DOHH2 (cell line): ENCODE data around the gene PAX6.

Experiments
- H3F3A ChIP-seq: fragments of 200-600 bp; sonication (generic), shearing (Covaris generic); 2 replicates; pipeline ENCODE4 v1.6.0; 2016; ENCODE audit warnings: antibody characterized with exemption, mild to moderate bottlenecking; ENCODE audit not compliant: control insufficient read depth, insufficient read depth
- H3K27ac ChIP-seq: fragments of 200-600 bp; sonication (generic); 2 replicates; pipeline ENCODE4 v1.5.1; 2014; ENCODE audit warnings: low read depth, mild to moderate bottlenecking, low read length, moderate library complexity
- H3K27me3 ChIP-seq: fragments of 200-600 bp; sonication (generic); 2 replicates; pipeline ENCODE4 v1.6.1; 2014; ENCODE audit warnings: mild to moderate bottlenecking, low read length, mixed read lengths; ENCODE audit not compliant: control insufficient read depth
- H3K36me3 ChIP-seq: fragments of 200-600 bp; sonication (generic); 2 replicates; pipeline ENCODE4 v1.6.1; 2014; ENCODE audit warnings: mild to moderate bottlenecking, low read length, moderate library complexity, mixed read lengths; ENCODE audit not compliant: control insufficient read depth
- H3K4me1 ChIP-seq: fragments of 200-600 bp; sonication (generic); 2 replicates; pipeline ENCODE4 v1.6.1; 2014; ENCODE audit warnings: mild to moderate bottlenecking, low read length, mixed read lengths; ENCODE audit not compliant: control insufficient read depth
- H3K4me2 ChIP-seq: fragments of 200-600 bp; sonication (generic); 2 replicates; pipeline ENCODE4 v1.6.0; 2014; ENCODE audit warnings: mild to moderate bottlenecking, low read length, moderate library complexity
- H3K4me3 ChIP-seq: fragments of 200-600 bp; sonication (generic); 2 replicates; pipeline ENCODE4 v1.5.1; 2014; ENCODE audit warnings: mild to moderate bottlenecking, low read length, mixed read lengths
- H3K79me2 ChIP-seq: fragments of 200-600 bp; sonication (generic); 2 replicates; pipeline ENCODE4 v1.6.1; 2014; ENCODE audit warnings: mild to moderate bottlenecking, low read length, mixed read lengths; ENCODE audit not compliant: control insufficient read depth
- H3K9me2 ChIP-seq: fragments of 200-600 bp; sonication (generic); replicated peaks from 2 replicates; pipeline ENCODE4 v1.6.1; 2014; ENCODE audit warnings: mild to moderate bottlenecking, low read length, mixed read lengths; ENCODE audit not compliant: control insufficient read depth
- H3K9me3 ChIP-seq: fragments of 200-600 bp; sonication (generic); 2 replicates; pipeline ENCODE4 v1.6.1; 2014; ENCODE audit warnings: antibody characterized with exemption, low read length, mixed read lengths; ENCODE audit not compliant: control insufficient read depth, insufficient read depth
- H4K20me1 ChIP-seq: fragments of 200-600 bp; sonication (generic); 2 replicates; pipeline ENCODE4 v1.6.0; 2014; ENCODE audit warnings: low read depth, mild to moderate bottlenecking, antibody characterized with exemption, low read length, moderate library complexity; ENCODE audit not compliant: control insufficient read depth, insufficient read depth
- EZH2phosphoT487 ChIP-seq: fragments of 200-600 bp; sonication (generic); IDR thresholded peaks from 2 replicates; pipeline ENCODE4 v1.6.1; 2017; ENCODE audit warnings: borderline replicate concordance, mild to moderate bottlenecking, antibody characterized with exemption, low read length, moderate library complexity, mixed read lengths
- TF ChIP-seq, protein P1 (sequence below): fragments of 200-600 bp; sonication (generic); IDR thresholded peaks from one replicate; pipeline ENCODE4 v1.5.1; 2014; ENCODE audit warnings: antibody characterized with exemption, mild to moderate bottlenecking, low read depth, low read length; ENCODE audit not compliant: poor library complexity, severe bottlenecking

The PAX6 gene

DNA sequence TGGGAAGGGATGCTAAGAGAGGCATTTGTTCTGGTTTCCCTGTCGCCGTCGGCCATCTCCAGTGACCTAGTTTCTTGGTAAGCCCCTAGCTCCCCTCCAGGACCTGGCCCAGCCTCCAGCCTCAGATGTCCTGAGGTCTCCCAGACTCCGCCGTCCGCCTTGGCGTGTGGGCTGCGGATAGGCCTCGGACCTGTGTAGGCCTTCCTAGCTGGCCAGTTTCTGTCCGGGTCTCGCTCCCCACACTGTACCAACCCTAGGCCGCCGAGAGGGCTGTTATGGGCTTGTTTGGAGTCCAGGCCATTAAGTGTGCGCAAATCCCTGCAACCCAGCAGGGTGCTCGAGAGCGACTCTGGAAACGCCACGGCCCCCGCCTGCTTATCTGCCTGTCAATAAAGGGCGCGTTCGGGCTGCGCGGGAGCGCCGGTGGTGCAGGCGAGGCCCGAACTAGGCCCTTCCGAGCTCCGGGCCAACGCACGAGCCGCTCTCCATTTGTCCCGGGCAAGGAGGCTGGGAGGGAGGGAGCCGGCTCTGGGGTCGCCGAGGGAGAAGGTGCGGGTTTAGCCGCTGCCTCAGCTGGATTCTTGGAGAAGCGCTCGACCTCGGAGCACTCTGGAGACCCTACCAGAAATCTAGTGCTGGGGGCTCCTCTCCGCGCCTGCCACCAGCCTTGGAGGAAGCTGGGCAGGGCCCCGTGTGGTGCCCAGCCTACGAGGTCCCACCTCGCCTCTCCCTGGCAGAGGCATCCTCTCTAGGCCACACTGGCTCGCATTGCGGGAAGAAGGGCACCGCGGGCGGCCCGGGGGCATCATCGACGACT, 8.7 kb upstream of the PAX6 start:
- no peaks in the 10 kb centered on the region for H4K20me1 ChIP-seq
- H3K79me2 ChIP-seq: no peaks in the 10 kb centered on the region
- H3K4me1 ChIP-seq: no peaks in the 10 kb centered on the region
- no peaks in the 10 kb centered on the region for H3K9me2 ChIP-seq
- no peaks in the 10 kb centered on the region for H3F3A ChIP-seq
- H3K27me3 ChIP-seq: no peaks in the 10 kb centered on the region
- no peak overlapping the region for H3K27ac ChIP-seq
- H3K4me2 ChIP-seq: no peak overlapping the region
- TF ChIP-seq, protein P1, sequence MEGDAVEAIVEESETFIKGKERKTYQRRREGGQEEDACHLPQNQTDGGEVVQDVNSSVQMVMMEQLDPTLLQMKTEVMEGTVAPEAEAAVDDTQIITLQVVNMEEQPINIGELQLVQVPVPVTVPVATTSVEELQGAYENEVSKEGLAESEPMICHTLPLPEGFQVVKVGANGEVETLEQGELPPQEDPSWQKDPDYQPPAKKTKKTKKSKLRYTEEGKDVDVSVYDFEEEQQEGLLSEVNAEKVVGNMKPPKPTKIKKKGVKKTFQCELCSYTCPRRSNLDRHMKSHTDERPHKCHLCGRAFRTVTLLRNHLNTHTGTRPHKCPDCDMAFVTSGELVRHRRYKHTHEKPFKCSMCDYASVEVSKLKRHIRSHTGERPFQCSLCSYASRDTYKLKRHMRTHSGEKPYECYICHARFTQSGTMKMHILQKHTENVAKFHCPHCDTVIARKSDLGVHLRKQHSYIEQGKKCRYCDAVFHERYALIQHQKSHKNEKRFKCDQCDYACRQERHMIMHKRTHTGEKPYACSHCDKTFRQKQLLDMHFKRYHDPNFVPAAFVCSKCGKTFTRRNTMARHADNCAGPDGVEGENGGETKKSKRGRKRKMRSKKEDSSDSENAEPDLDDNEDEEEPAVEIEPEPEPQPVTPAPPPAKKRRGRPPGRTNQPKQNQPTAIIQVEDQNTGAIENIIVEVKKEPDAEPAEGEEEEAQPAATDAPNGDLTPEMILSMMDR: no peak
- TF ChIP-seq EZH2phosphoT487: no peak
- H3K9me3 ChIP-seq: peaks cover 3% of the 10 kb centered on the region; the same call in 1 of the 2 replicates
- no peaks in the 10 kb centered on the region for H3K36me3 ChIP-seq
- H3K4me3 ChIP-seq: no peak overlapping the region

DNA sequence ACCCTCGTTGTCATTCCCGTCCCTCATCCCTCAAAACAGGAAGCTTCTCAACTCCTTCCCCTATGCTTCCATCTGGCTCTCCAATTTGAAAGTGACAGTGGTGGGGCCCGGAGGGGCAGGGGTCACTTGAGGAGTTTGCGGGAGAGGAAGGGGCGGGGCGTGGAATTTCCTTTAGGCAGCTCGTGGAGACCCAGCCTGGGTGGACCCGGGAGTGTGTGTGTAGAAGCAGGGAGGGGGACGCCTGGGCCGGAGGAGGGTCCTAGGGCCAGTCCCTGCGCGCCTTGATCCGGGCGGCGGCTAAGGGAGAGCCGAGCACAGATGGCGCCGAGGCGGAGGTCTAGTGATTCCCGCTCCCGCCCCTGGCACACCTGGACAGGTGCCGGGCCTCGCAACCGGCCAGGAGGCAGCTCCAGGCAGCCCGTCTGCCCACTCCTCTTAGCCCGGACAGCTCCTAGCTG, 7.8 kb upstream of the PAX6 start:
- H3F3A ChIP-seq: no peaks in the 10 kb centered on the region
- H3K4me2 ChIP-seq: no peak overlapping the region
- no peaks in the 10 kb centered on the region for H3K79me2 ChIP-seq
- no peaks in the 10 kb centered on the region for H3K9me2 ChIP-seq
- peaks cover 3% of the 10 kb centered on the region; the same call in 1 of the 2 replicates for H3K9me3 ChIP-seq
- TF ChIP-seq EZH2phosphoT487: no peak
- TF ChIP-seq, protein P1: no peak
- H3K4me1 ChIP-seq: no peaks in the 10 kb centered on the region
- peaks cover 4% of the 10 kb centered on the region; the same call in 1 of the 2 replicates for H3K27me3 ChIP-seq
- H3K27ac ChIP-seq: no peak overlapping the region
- no peak overlapping the region for H3K4me3 ChIP-seq
- H3K36me3 ChIP-seq: no peaks in the 10 kb centered on the region
- H4K20me1 ChIP-seq: no peaks in the 10 kb centered on the region

DNA sequence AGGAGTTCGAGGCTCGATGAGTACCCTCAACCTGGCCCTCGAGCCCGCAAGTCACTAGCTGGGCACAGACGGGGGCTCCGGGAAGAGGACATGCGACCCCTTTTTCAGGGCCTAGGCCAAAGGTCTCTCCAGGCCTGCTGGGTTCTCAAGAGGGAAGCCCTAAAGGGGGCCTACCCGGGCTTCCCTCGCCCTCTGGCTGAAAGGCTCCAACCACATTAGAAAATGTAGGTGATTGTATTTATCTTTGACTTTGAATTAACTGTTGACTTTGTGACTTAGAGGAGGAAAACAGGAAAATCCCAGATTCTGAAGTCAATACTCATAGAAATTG, 7.3 kb upstream of the PAX6 start:
- no peaks in the 10 kb centered on the region for H3K36me3 ChIP-seq
- TF ChIP-seq EZH2phosphoT487: no peak
- TF ChIP-seq, protein P1: no peak
- H3K4me1 ChIP-seq: no peaks in the 10 kb centered on the region
- no peak overlapping the region for H3K4me2 ChIP-seq
- no peaks in the 10 kb centered on the region for H3K9me2 ChIP-seq
- H3F3A ChIP-seq: no peaks in the 10 kb centered on the region
- no peaks in the 10 kb centered on the region for H3K79me2 ChIP-seq
- H3K27me3 ChIP-seq: peaks cover 7% of the 10 kb centered on the region
- H3K27ac ChIP-seq: no peak overlapping the region
- H3K4me3 ChIP-seq: no peak overlapping the region
- H4K20me1 ChIP-seq: no peaks in the 10 kb centered on the region
- H3K9me3 ChIP-seq: peaks cover 3% of the 10 kb centered on the region; the same call in 1 of the 2 replicates
